Measurements from ENCODE around the gene DNAH17.
"Not testable (repeated sequence)": the region's sequence is repeated elsewhere in the genome, so short reads cannot be mapped to it uniquely, and the experiment has no call there.

Gene DNAH17

DNA sequence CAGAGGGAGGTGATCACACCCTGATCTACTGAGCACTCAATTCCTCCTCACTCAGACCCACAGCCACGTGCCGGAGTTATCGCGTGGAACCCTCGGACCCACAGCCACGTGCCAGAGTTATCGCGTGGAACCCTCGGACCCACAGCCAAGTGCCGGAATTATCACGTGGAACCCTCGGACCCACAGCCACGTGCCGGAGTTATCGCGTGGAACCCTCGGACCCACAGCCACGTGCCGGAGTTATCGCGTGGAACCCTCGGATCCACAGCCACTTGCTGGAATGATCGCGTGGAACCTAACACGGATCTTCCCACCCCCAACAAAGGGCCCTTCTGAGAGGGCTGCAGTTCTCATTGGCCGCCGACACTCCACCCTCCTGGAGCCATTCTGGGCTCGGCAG, 101.0 kb downstream of the DNAH17 start:
- no peak for DNase-seq

DNA sequence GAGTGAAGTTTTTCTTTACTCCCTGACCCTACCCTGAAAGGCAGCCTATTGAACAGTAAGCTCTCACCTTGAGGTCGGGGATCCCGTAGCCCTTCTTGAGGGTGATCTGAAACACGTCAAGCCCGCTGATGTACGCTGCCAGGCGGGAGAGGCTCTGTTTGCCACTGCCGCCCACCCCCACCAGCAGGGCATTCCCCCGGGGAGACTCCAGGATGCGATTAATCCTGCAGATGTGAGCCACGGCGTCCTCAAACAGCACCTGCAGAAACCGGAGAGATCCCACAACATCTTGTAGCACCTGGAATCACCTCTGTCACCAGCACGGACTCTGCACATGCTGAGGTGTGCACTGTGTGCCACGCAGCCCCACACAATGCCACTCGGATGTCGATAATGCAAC, 102.0 kb downstream of the DNAH17 start:
- DNase-seq = no peak

- no peak for DNase-seq
Observed at GRCh38 chr17:78474614-78475146, 102.5 kb downstream of the DNAH17 start.

GRCh38 chr17:78473951-78474613, 103.1 kb downstream of the DNAH17 start:
- DNase-seq = no peak

GRCh38 chr17:78472035-78472905, 104.9 kb downstream of the DNAH17 start:
- no peak for DNase-seq

DNA sequence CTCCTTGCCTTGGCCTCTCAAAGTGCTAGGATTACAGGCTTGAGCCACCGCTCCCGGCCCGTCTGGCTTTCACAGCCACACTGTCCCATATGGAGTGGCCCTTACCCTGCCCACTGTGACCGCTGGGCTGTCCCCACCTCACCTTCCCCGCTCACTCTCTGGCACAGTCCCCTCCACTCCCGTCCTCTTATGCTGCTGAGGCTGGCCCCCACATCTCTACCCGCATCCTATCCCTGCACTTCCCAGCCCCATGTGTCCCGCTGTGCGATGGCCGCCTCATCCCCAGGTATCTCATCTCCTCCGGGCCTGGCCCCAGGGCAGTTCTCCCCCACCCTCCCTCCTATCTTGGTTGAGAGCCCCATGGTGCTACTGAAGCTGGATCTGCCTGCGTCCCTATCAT, 105.6 kb downstream of the DNAH17 start:
- no peak for DNase-seq

GRCh38 chr17:78469443-78469842, 107.8 kb downstream of the DNAH17 start:
- DNase-seq = no peak

DNA sequence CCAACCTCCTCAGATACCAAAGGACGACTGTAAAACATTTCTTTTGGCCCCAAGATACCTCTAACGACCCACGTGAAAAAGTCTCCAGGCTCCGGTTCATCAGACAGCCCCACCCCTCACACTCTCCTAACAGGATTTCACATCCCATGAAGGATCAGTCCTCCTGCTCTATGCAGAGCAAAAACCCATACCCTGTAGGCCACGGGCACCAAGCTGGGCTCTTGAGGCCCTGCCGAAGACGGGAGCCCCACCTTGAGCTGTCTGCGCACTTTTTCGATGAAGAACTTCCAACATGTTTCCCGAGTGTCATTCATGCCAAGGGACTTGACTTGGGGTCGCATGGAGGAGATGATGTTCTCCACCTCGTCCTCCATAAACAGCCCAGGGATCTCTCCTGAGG, 108.8 kb downstream of the DNAH17 start:
- no peak for DNase-seq

DNA sequence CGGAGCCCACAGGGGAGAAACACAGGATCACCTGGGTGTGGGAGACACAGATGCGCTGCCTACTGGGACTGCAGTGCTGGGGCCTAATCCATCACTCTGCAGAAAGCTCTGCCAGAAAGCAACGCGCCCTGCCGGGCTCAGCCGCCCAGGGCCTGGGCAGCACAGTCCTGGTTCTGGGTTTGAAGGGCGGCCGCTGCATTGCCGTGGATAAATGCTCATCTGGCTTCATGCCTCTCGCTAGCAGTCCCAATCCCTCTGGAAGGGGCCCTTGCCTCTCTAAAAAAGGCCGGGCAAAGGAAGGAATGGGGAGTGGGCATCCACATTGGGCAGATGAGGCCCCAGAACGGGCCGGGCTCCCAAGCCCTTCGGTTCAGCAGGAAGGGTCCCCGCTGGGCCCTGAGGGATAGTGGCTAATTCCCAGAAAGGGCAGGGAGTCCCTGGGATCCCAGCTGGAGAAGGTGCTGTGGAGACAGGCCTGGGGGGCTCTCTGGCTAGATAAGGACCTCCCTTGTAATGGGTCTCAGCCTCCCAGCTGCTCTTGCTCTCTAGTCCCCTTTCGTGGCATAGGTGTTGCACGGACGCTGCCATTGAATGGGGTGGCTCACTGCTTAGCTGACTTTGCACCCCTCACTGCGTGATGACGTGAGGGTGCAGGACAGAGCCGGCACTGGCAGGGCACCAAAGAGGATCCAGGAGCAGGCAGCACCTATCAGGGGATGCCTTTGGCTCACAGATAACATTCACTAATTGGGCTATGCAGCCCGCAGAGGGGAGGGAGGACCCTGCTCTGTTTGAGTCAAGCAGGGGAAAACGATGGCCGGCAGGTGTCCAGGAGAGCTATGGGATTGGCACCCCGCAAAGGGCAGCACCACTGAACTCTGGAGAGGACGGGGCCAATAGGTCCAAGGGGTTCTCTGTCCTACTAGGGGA, 110.1 kb downstream of the DNAH17 start:
- no peak for DNase-seq

DNA sequence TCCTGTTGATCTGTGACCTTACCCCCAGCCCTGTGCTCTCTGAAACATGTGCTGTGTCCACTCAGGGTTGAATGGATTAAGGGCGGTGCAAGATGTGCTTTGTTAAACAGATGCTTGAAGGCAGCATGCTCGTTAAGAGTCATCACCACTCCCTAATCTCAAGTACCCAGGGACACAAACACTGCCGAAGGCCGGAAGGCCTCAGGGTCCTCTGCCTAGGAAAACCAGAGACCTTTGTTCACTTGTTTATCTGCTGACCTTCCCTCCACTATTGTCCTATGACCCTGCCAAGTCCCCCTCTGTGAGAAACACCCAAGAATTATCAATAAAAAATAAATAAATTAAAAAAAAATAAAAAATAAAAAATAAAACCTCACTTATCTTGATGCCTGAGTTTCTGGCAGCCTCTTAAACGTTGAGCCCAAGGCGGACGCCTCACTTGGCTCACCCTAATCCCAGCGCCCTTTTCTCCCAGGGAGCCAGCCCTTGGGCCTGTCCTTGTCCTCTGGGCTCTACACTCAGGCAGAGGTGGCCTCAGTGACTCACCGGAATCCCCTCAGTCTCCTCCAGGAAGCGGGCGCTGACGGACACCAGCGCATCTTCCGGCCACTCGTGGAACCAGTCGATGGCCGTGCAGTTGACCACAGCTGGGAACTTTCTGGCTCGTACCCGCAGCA, 110.9 kb downstream of the DNAH17 start:
- not testable (repeated sequence) for DNase-seq

DNA sequence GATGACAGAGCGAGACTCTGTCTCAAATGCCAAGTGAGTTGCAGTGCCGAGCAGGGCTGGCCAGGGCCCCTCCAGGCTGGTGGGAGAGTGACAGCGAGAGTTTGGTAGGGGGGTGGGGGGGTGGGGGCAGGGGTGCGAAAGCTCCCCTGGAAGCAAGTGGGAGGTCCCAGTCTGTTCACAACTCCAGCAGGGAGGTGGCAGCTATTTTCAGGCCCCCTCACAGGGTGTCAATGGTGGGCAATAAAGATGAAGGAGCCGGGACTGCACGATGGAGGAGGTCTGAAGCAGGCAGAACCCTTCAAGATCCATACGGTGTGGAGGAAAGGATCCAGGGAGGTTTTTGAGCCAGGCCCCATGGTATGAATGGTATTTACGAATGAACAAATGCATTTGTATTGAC, 115.0 kb downstream of the DNAH17 start:
- no peak for DNase-seq

DNA sequence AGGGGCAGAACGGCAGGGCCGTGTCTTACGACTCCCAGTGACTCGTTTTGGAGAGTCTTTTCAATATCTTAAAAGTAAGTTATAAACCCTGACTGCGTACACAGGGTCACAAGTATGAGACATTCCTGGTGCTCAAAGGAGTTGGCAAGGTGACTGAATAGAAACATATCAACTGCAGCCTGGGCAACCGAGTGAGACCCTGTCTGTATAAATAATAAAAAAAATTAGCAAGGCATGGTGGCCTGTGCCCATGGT, 115.5 kb downstream of the DNAH17 start:
- DNase-seq = no peak

- no peak for DNase-seq
Observed at GRCh38 chr17:78460951-78461798, 116.0 kb downstream of the DNAH17 start.

GRCh38 chr17:78460176-78460675, 117.0 kb downstream of the DNAH17 start:
- DNase-seq = no peak

DNA sequence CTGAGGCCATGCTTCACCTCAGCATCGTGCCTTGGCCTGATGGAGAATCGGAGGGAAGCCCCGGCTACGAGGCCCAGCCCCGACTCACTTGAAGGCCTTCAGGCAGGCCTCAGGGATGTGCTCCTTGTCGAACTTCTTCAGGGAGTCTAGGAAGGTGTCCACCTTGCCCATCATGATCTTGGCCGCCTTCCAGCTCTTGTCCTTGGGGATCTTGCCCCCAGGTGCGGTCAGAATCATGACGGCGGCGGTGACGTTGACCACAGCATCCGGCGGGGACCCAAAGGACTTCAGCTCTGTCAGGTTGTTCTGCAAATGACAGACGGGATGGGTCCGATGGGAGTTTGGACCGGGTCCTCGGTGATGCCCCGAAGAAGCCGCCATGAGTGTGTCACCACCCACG, 117.5 kb downstream of the DNAH17 start:
- DNase-seq = no peak

GRCh38 chr17:78458736-78459335, 118.4 kb downstream of the DNAH17 start:
- DNase-seq = no peak

DNA sequence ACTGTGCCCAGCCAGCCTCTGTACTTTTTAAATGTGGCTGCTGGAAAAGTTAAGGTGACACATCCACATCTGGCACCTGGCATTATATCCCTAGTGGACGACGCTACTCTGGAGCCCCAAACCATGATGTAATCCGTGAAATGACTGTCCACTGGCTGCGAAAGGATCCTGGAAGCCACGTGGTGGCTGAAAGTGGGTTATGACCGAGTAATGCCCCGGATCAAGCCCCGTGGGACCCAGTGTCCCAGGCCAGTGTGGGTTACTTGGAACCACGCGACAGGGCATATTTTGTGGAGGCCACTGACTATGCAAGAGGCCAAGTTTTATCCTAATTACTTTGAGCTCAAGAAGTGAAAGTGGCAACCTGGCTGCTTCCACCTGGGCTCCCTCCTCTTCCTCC, 119.1 kb downstream of the DNAH17 start:
- DNase-seq = no peak

- no peak for DNase-seq
Observed at GRCh38 chr17:78454346-78454745, 122.8 kb downstream of the DNAH17 start.

GRCh38 chr17:78451753-78452152, 125.4 kb downstream of the DNAH17 start:
- DNase-seq = no peak

DNA sequence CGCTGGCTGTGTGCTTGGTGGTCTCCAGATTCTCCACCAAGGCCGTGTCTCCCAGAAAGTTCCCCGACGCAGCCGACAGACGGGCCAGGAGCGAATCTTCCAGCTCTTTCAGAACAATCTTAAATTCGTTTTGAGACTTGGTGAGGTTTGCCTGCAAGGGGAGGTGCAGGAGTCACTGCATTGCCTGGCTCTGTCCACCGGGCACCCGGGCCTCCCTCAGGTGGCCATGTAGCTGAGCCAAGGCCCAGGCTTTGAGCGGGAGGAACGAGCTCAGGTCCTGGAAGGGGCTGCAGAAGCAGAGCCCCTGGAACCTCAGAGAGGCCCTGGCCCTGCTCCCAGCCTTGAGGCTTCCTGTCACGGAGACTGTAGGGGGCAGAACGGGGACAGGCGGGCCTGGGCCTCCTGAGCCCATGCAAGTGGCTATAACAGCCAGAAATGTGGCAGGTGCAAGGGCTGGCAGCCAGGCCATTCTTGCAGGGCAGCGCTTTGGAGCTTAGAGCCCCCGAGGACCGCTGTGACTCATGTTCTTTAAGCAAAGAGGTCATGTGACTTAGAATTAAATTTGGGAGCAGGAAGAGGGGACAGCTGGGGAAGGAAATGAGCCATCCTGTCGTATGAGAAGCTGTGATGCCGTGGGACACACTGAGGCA, 126.4 kb downstream of the DNAH17 start:
- DNase-seq = no peak
